Natural killer cell treated with Interleukin-12 subunit alpha and Interleukin-12 subunit beta and Interleukin-15 and Interleukin-18, amount 100 ng/mL, for 72 hours (primary cell): ENCODE results near the gene NFATC1. TPM values are rescaled to one million over a fixed set of nuclear protein-coding genes. Genes with fewer than 3 reads are reported as not detected.

ENCODE experiments used
- ATAC-seq, 2 donors: fragments of 150-1000 bp; cut with Tn5 transposase in 1 of 2; sonication (Bioruptor Pico), chemical (Tn5 transposase) in 1 of 2; 2 replicates each; pipeline ENCODE4 v1.10.0; 2021
- DNase-seq: peaks from one replicate; pipeline ENCODE4 v3.0.0; 2022; ENCODE audit warnings: low spot score
- H3K27ac Mint-ChIP-seq, 2 donors: 1 replicate in 1 of 2; 2 replicates in 1 of 2; pipeline ENCODE4 v1.8.0; 2022; ENCODE audit warnings: mixed read lengths in 2 of 2, mild to moderate bottlenecking in 1 of 2, moderate library complexity in 1 of 2
- H3K27me3 Mint-ChIP-seq, 2 donors: 1 replicate in 1 of 2; 2 replicates in 1 of 2; pipeline ENCODE4 v1.8.0; 2022; ENCODE audit warnings: mixed read lengths in 2 of 2
- H3K36me3 Mint-ChIP-seq: one replicate; pipeline ENCODE4 v1.8.0; 2022; ENCODE audit warnings: mixed read lengths
- H3K4me1 Mint-ChIP-seq, 2 donors: 1 replicate in 1 of 2; 2 replicates in 1 of 2; pipeline ENCODE4 v1.8.0; 2022; ENCODE audit warnings: low read depth in 2 of 2, mixed read lengths in 2 of 2, mild to moderate bottlenecking in 1 of 2
- H3K4me3 Mint-ChIP-seq: one replicate; pipeline ENCODE4 v1.8.0; 2022; ENCODE audit warnings: mixed read lengths
- H3K9me3 Mint-ChIP-seq: 2 replicates; pipeline ENCODE4 v1.8.0; 2022; ENCODE audit warnings: mixed read lengths
- total RNA-seq, 2 donors: library from RNA; stranded (reverse); gene quantifications; one replicate each; pipeline ENCODE4 v1.2.3, GENCODE V29; 2022

Gene NFATC1
- total RNA-seq, 2 donors from 2014 or later: 22.3 to 34.4 TPM

DNA sequence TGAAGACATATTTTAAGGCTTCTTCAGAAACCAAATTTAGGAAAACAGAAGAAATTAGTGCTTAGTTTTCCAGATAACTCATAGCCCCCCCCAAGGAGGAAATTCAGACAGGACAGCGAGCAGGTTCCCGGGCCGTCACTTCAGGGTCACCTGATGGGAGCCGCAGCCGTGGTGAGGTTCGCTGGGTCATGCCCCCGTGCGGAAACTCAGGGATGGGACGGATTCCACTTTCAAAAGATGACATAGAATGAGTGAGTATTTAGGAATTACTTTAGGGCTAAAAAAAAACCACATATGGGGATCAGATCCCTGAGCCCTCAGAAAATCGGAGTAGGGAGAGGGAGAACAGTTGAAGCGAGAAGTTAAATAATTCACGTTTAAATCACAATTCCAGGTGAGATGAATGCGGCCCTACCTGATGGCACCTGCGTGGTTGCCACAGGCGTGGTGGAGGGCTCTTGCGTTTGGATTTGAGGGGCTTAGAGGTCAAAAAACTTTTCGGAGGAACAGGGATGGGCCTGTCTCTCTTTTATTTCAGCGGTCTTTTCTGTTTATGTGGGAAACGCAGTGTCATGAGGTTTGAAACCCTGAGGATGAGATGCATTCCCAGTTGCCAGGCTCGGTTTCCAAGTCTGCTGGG is 114.4 kb downstream of the NFATC1 start:
- Mint-ChIP-seq H3K27ac (no peak overlapping the region), H3K4me1 (peaks cover 21 to 30% of the 10 kb centered on the region in 2 donors), H3K36me3 (no peaks in the 10 kb centered on the region), H3K9me3 (no peaks in the 10 kb centered on the region), H3K27me3 (peaks cover 0 to 6% of the 10 kb centered on the region in 2 donors), H3K4me3 (no peak overlapping the region)
- no peak for DNase-seq
- no peak for ATAC-seq

DNA sequence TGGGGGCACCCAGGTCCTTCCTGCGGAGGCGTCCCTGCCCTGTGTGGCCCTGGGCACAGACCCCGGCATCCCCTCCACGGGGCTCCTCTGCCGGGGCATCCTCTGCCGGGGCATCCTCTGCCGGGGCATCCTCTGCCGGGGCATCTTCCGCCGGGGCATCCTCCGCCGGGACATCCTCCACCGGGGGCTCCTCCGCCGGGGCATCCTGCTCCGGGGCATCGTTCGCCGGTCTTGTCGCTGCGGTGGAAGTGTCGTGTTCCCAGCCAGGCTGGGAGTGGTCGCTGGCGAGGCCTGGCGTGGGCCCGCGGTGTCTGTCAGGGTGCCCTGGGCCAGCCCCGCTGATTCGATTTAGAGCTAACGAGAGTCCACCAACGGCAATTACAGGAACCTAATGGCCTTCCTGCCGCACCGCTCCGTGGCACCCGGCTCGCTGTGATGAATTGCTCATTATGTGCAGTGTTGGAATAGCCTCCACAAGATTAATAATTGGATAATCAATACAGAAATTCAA is 115.1 kb downstream of the NFATC1 start:
- no peaks in the 10 kb centered on the region for H3K9me3 Mint-ChIP-seq
- H3K4me1 Mint-ChIP-seq: peaks cover 21 to 28% of the 10 kb centered on the region in 2 donors
- no peak overlapping the region for H3K4me3 Mint-ChIP-seq
- no peaks in the 10 kb centered on the region for H3K36me3 Mint-ChIP-seq
- H3K27ac Mint-ChIP-seq: no peak overlapping the region
- H3K27me3 Mint-ChIP-seq: peaks cover 0 to 6% of the 10 kb centered on the region in 2 donors
- DNase-seq: no peak
- no peak for ATAC-seq

DNA sequence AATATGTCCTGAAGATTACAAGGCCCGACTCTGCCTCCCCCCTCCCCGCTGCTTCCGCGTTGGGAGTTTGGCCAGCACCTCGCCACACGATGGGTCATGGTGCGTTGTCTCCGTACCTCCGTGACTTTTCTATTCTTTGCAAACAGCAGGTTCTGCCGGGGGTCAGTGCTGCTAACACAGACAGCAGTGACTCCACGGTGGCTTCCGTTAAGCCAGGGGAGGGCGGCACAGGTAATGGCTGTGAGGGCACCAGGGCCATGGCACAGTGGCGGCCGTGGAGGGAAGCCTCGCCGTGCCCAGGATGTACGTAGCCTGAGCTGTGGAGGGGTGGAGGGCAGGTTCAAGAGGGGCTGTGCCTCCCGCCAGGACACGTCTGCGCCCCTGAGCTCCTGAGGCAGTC is 115.5 kb downstream of the NFATC1 start:
- H3K27ac Mint-ChIP-seq: no peak overlapping the region
- no peak overlapping the region for H3K4me3 Mint-ChIP-seq
- no peaks in the 10 kb centered on the region for H3K36me3 Mint-ChIP-seq
- peaks cover 0 to 6% of the 10 kb centered on the region in 2 donors for H3K27me3 Mint-ChIP-seq
- ATAC-seq (no peak), DNase-seq (no peak)
- no peaks in the 10 kb centered on the region for H3K9me3 Mint-ChIP-seq
- H3K4me1 Mint-ChIP-seq: peaks cover 19 to 23% of the 10 kb centered on the region in 2 donors

DNA sequence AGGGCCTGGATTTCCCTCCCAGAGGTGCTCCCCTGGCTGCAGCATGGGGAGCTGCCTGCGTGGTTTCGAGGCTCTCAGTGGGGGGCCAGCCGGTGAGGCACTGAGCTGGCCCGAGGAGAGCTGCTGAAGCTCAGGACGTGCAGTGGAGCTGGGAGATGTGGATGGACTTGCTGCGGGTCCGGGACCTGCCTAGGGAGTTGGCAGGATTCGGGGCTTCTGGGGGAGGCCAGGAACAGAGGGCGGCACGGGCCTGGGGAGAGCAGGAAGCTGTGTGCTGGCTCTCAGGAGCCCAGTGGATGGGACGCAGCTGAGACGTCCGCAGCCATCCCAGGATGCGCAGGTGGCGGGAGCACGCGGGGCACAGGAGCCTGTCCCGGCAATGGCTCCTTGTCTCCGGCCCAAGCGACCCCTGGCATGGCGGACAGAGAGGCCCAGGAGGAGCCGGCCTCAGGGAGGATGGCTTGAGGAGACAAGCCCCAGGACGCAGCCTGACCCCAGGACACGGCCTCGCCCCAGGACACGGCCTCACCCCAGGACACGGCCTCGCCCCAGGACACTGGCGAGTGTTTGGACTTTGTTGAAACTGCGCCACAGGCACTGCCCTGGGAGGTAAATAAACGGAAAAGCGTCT is 116.1 kb downstream of the NFATC1 start:
- Mint-ChIP-seq H3K27me3 (peaks cover 0 to 6% of the 10 kb centered on the region in 2 donors), H3K9me3 (no peaks in the 10 kb centered on the region), H3K36me3 (no peaks in the 10 kb centered on the region), H3K27ac (no peak overlapping the region), H3K4me1 (peaks cover 14 to 18% of the 10 kb centered on the region in 2 donors), H3K4me3 (no peak overlapping the region)
- DNase-seq (no peak), ATAC-seq (no peak)

DNA sequence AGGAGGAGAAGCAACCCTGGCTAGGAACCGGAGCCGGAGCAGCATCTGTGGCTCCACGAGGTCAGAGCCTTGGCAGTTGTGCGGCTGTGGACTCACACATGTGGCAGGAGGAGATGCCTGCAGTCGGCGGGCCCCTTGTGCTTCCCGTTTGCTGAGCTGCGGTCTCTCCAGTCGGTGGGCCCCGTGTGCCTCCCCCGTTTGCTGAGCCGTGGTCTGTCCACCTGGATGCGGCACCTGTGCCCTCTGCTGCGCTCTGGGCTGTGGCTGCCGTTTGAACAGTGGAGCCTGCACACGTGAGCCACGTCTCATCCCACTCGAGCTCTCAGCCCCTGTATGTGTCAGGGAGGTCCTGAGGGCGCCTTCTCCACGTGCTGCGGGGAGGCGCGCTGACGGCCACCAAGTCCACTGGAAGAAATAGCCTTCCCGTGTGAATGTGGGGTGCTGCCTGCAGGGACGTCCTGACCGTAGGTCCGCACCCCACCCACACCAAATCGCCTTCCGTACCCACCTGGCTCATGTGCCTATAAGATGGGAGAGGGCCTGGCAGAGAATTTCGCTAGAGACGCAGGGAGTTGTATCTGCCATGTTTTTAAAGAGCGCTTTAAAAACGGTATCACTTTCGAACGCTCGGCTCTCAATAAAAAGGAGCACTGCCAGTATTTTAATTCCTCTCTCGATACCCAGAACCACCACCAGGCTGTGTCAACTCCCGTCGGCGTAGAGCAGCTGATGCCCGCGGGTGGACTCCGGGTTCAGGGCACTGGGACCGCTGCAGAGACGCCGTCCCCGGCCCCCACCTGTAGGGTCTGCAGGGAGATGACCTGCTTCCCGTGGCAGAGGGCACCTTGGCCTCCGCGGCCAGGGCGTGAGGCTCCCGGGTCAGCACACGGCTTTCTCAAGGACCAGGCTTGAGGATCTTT is 117.0 kb downstream of the NFATC1 start:
- Mint-ChIP-seq H3K4me3 (no peak overlapping the region), H3K36me3 (no peaks in the 10 kb centered on the region), H3K4me1 (peaks cover 18 to 22% of the 10 kb centered on the region in 2 donors), H3K27ac (no peak overlapping the region), H3K9me3 (no peaks in the 10 kb centered on the region), H3K27me3 (peaks cover 0 to 6% of the 10 kb centered on the region in 2 donors)
- ATAC-seq (no peak), DNase-seq (no peak)

DNA sequence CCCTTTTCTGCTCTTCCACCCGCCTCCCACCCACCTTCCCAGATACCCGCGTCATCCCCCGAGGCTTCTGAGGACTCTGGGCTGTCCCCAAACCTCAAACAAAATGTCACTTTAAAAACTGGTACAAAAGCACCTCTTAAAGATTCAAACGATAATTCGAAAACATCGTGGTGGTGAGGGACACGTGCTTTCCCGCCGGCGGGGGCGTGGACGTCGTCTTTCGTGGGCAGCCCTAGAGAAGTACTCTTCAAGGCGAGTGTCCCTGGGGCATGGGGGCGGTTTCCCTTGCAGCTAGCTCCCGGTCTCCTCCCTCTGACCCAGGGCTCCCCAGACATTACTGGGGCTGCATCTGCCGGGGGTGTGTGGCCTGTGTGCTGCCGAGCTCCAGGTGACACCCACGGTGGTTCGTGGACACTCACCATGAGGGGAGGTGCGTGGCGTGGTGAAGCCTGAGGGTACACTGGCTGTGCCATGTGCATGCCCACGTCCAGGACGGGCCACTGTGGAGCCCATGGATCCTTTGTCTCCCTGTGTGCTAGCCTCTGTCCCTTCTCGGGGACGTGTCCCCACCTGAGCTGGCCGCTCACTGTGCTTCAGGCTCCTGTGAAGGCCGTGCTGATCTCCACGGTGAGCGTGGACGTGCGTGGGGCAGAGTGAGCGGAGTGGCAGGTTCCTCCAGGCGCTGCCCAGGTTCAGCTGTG is 117.8 kb downstream of the NFATC1 start:
- no peak for DNase-seq
- Mint-ChIP-seq H3K27ac (no peak overlapping the region), H3K36me3 (no peaks in the 10 kb centered on the region)

DNA sequence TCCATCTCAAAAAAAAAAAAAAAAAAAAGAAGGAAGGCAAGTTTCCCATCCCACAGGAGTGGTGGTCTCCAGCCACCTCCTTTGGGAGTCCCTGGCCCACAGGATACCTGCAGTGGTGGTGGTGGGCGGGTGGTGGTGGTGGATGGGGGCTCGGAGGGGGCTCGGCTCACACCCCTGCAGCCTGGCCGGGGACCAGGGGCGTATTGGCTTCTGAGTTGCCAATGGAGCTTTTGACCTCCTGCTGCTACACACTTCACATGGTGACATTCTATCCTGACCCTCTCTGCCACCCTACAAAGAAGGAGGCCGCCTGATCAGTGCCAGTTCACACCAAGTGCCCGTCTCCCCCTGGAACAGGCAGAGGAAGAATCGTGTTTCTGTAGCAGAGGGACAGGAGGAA is 119.6 kb downstream of the NFATC1 start:
- DNase-seq: no peak
- H3K4me1 Mint-ChIP-seq: peaks cover 11 to 21% of the 10 kb centered on the region in 2 donors
- no peak overlapping the region for H3K27ac Mint-ChIP-seq
- ATAC-seq: no peak
- H3K9me3 Mint-ChIP-seq: no peaks in the 10 kb centered on the region
- no peaks in the 10 kb centered on the region for H3K27me3 Mint-ChIP-seq
- no peak overlapping the region for H3K4me3 Mint-ChIP-seq
- no peaks in the 10 kb centered on the region for H3K36me3 Mint-ChIP-seq

More for the DNA sequence above, 117.8 kb downstream of the NFATC1 start:
- no peak for ATAC-seq
- Mint-ChIP-seq H3K4me3 (no peak overlapping the region), H3K4me1 (peaks cover 10 to 18% of the 10 kb centered on the region in 2 donors), H3K9me3 (no peaks in the 10 kb centered on the region), H3K27me3 (peaks cover 0 to 4% of the 10 kb centered on the region in 2 donors)

DNA sequence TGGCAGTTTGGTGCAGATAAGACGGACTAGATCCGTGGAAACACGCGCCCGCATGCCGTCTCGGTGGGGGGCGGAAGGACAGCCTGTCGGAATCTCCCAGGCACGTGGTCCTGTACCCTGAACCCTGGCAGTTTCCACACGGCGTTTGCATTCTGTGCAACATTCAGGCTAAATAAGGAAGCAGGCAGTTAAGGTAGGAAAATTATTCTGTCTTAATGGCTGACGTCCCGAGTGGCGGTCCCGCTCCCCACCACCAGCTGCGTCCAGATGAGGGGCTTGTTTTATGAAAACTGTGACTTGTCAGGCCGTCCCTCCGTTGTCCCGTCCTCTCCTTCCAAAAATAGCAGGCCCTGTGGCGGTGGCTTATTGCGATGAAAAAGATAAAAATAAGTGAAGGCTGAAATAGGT is 120.2 kb downstream of the NFATC1 start:
- no peak overlapping the region for H3K27ac Mint-ChIP-seq
- no peaks in the 10 kb centered on the region for H3K27me3 Mint-ChIP-seq
- ATAC-seq (no peak), DNase-seq (no peak)
- no peaks in the 10 kb centered on the region for H3K36me3 Mint-ChIP-seq
- H3K4me3 Mint-ChIP-seq: no peak overlapping the region
- peaks cover 15 to 24% of the 10 kb centered on the region in 2 donors for H3K4me1 Mint-ChIP-seq
- H3K9me3 Mint-ChIP-seq: no peaks in the 10 kb centered on the region

DNA sequence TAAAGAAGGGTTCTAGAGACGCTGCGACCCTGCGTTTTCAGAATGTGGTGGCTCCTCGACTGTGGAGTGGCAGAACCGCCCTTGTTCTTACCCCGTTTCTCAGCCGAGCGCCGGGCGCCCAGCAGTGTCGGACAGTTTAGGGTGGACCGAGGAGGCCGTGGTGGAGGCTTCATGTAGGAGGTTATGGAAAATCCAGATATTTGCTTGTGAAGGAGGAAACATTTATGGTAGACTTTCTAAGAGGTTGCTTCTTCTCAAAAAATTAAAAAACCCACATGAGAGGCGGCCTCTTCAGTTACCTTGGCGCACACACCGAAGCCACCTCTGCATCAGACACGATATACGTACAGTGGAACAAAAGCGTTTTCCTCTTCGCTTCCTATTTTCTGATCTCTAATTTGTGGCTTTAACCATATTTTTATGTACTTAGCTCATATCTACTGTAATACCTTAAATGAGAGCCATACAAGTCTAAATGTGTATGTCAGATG is 120.8 kb downstream of the NFATC1 start:
- Mint-ChIP-seq H3K36me3 (no peaks in the 10 kb centered on the region), H3K4me3 (no peak overlapping the region), H3K9me3 (no peaks in the 10 kb centered on the region), H3K27ac (peak overlapping the region in 1 of 2 donors; percentile 81), H3K27me3 (no peaks in the 10 kb centered on the region), H3K4me1 (peaks cover 18 to 28% of the 10 kb centered on the region in 2 donors)
- no peak for ATAC-seq
- DNase-seq: no peak

DNA sequence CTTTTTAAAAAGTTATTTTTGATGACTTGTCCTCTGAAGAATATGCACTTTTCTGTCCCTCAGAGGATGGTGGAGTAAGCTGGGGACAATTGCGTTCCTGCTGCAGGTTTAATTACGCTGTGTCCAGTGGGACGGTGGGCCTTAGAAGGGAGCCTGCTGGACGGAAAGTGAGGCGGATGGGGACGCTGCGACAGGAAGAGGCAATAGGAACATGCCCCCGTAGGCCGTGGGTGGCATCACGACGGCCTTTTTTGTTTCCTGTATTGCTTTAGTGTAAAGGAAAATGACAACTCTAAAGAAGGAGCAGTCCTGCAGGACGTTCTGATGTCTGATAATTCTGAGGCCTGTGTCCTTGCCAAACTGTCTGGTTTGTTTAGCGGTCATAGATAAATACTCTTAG is 121.6 kb downstream of the NFATC1 start:
- H3K27ac Mint-ChIP-seq: peak overlapping the region; percentile 66 to 81
- peaks cover 26 to 37% of the 10 kb centered on the region in 2 donors for H3K4me1 Mint-ChIP-seq
- H3K9me3 Mint-ChIP-seq: no peaks in the 10 kb centered on the region
- H3K36me3 Mint-ChIP-seq: no peaks in the 10 kb centered on the region
- no peaks in the 10 kb centered on the region for H3K27me3 Mint-ChIP-seq
- DNase-seq (no peak), ATAC-seq (no peak)
- H3K4me3 Mint-ChIP-seq: peak overlapping the region; percentile 47

DNA sequence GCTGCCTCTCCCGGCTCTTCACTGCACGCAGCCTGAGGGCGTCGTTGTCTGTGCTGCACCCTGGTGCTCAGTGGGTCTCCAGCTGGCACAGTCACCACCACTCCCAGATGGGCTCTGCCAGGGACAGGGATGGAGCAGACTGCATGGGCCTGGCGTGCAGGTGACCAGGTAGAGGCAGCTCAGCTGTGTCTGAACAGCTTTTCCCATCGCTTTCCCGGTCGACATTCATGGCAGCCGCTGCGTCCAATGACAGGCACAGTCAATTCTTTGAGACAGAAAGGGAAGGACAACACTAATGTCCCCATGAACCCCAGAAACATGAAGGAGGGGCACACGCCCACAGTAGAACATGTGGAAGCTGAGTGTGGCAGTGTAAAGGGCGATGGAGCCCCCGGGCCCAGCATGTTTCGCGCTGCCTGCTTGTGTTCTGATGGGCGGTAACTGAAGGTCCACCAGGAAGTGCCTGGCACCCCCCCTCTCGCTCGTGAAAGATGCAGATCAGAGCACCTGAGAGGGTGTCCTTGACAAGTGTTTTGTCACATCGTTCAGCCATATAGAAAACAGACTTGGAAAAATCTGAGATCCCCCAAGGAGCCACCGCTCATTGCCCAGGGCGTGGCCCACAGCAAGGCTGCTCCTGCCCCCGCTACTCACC is 122.4 kb downstream of the NFATC1 start:
- Mint-ChIP-seq H3K9me3 (no peaks in the 10 kb centered on the region), H3K27me3 (no peaks in the 10 kb centered on the region), H3K36me3 (no peaks in the 10 kb centered on the region), H3K4me1 (peaks cover 30 to 41% of the 10 kb centered on the region in 2 donors), H3K27ac (peak overlapping the region in 1 of 2 donors; percentile 81), H3K4me3 (no peak overlapping the region)
- no peak for DNase-seq
- no peak for ATAC-seq

DNA sequence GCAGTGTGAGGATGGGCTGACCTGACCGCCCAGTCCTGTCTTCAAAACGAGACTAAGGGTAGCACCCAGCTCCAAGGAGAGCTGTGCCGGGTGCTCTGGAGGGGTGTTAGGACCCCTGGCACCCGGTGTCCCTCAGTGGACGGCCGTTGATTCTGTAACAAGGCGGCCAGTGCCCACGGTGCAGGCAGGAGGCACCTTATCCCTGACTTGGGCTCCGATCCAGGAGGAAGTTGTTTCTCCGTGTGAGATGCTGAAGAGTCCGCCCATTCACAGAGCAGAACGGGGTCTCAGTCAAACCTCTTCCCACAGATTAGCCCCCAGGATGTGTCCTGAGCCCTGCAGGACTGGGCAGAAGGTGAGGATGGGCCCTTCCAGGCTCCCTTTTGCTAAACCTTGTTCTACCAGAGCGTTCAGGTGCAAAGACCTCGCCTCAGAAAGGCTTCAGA is 123.0 kb downstream of the NFATC1 start:
- H3K27ac Mint-ChIP-seq: no peak overlapping the region
- DNase-seq: no peak
- H3K4me1 Mint-ChIP-seq: peaks cover 36 to 46% of the 10 kb centered on the region in 2 donors
- no peaks in the 10 kb centered on the region for H3K27me3 Mint-ChIP-seq
- H3K9me3 Mint-ChIP-seq: no peaks in the 10 kb centered on the region
- H3K36me3 Mint-ChIP-seq: no peaks in the 10 kb centered on the region
- no peak for ATAC-seq
- no peak overlapping the region for H3K4me3 Mint-ChIP-seq
